ENCODE data around the gene PGM3. TPM values are rescaled to one million over a fixed set of nuclear protein-coding genes. Genes with fewer than 3 reads are reported as not detected.

PGM3 gene
- total RNA-seq, 1 donor from 2014 or later = 59.6 TPM

DNA sequence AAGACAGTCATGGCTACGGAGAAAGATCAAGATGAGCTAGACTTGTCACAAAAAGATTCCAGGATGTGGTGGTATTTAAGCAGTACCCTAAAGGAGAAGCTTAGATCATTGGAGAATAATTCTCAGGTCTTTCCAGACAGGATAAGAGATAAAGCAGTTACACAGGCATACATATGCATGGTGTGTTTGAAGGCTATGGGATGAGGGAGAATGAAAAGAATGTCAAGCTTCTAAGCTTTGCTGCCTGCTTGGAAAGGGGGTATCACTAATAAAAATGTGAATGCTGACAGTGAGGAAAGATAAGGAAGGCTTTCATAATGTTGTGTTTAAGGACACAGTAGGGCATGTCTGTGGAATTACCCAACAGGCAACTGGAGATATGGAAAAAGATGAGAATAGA is 28.2 kb upstream of the PGM3 start:
- TF ChIP-seq, protein P1, sequence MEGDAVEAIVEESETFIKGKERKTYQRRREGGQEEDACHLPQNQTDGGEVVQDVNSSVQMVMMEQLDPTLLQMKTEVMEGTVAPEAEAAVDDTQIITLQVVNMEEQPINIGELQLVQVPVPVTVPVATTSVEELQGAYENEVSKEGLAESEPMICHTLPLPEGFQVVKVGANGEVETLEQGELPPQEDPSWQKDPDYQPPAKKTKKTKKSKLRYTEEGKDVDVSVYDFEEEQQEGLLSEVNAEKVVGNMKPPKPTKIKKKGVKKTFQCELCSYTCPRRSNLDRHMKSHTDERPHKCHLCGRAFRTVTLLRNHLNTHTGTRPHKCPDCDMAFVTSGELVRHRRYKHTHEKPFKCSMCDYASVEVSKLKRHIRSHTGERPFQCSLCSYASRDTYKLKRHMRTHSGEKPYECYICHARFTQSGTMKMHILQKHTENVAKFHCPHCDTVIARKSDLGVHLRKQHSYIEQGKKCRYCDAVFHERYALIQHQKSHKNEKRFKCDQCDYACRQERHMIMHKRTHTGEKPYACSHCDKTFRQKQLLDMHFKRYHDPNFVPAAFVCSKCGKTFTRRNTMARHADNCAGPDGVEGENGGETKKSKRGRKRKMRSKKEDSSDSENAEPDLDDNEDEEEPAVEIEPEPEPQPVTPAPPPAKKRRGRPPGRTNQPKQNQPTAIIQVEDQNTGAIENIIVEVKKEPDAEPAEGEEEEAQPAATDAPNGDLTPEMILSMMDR (IDR thresholded peaks at IDR 0.05; ENCODE audit: unreplicated experiment) = no peak
- Mint-ChIP-seq H3K9me3 (ENCODE audit: unreplicated experiment) (no peaks in the 10 kb centered on the region), H3K27ac (ENCODE audit: unreplicated experiment) (no peak overlapping the region), H3K4me1 (ENCODE audit: unreplicated experiment) (no peaks in the 10 kb centered on the region), H3K4me3 (ENCODE audit: unreplicated experiment) (no peak overlapping the region), H3K36me3 (ENCODE audit: low read depth, unreplicated experiment) (no peaks in the 10 kb centered on the region), H3K27me3 (ENCODE audit: unreplicated experiment) (no peaks in the 10 kb centered on the region)
- DNase-seq (ENCODE audit: low spot score) = no peak

DNA sequence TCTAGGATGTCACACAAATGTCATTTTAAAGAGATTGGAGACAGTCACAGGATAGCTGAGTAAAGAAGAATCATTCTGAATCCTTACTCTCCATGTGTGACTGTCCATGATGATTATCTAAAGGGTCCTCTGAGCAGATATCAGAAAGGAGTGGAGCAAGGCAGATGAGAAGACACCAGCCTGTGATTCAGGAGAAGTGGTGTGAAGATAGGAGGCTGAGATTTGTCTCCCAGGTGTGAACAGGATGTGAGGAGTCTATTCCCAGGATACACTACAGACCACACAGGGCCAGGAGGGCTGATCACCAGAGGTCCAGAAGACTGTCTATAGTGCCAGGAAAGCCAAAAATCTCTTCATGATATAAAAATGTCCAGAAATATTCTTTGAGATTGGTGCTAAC is 27.1 kb upstream of the PGM3 start:
- H3K27me3 Mint-ChIP-seq (ENCODE audit: unreplicated experiment) = no peaks in the 10 kb centered on the region
- H3K27ac Mint-ChIP-seq (ENCODE audit: unreplicated experiment) = peak overlapping the region; percentile 38
- TF ChIP-seq, protein P1 (IDR thresholded peaks at IDR 0.05; ENCODE audit: unreplicated experiment) = no peak
- no peaks in the 10 kb centered on the region for H3K36me3 Mint-ChIP-seq (ENCODE audit: low read depth, unreplicated experiment)
- no peak overlapping the region for H3K4me3 Mint-ChIP-seq (ENCODE audit: unreplicated experiment)
- no peak for DNase-seq (ENCODE audit: low spot score)
- H3K9me3 Mint-ChIP-seq (ENCODE audit: unreplicated experiment) = no peaks in the 10 kb centered on the region
- H3K4me1 Mint-ChIP-seq (ENCODE audit: unreplicated experiment) = no peaks in the 10 kb centered on the region

DNA sequence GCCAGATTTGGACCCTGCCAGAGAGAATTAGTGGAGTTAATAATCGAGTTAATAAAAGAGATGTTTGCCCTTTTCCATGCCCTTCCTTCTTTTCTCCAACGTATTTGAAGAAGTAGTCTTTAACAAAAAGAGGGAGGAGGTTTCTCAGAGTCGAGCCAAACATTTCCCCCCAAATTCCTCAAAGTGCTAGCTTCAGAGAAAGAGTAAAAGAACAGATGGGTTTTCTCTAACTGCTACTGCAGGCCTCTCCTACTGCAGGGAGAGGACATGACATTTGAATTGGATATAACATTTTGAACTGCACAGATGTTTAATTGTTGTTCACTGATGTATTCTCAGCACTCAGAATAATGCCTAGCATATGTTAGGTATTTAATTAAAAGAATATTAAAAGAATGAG is 25.6 kb upstream of the PGM3 start:
- Mint-ChIP-seq H3K4me1 (ENCODE audit: unreplicated experiment) (no peaks in the 10 kb centered on the region), H3K36me3 (ENCODE audit: low read depth, unreplicated experiment) (no peaks in the 10 kb centered on the region), H3K27me3 (ENCODE audit: unreplicated experiment) (no peaks in the 10 kb centered on the region), H3K9me3 (ENCODE audit: unreplicated experiment) (no peaks in the 10 kb centered on the region), H3K4me3 (ENCODE audit: unreplicated experiment) (no peak overlapping the region), H3K27ac (ENCODE audit: unreplicated experiment) (no peak overlapping the region)
- TF ChIP-seq, protein P1 (IDR thresholded peaks at IDR 0.05; ENCODE audit: unreplicated experiment) = no peak
- no peak for DNase-seq (ENCODE audit: low spot score)

DNA sequence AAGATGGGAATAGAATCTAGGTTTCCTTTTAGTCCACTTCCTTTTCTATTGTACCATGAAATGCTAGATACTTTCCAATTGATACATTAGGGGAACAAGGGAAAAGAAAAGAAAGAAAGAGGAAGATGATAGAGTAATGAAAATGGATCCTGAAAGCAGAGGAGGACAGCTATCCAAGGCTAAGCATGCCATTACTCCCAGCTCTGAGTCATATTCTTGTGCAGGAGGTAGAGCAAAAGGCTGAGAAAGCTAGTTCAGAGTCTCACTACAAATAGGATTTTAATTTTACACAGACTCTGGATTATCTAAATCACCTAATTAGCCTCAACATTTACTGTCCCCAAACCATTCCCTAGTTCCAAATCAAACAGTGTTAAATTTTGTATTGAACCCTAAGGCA is 23.7 kb upstream of the PGM3 start:
- H3K4me3 Mint-ChIP-seq (ENCODE audit: unreplicated experiment) = no peak overlapping the region

More for the DNA sequence above, 23.7 kb upstream of the PGM3 start:
- Mint-ChIP-seq H3K36me3 (ENCODE audit: low read depth, unreplicated experiment) (no peaks in the 10 kb centered on the region), H3K27me3 (ENCODE audit: unreplicated experiment) (no peaks in the 10 kb centered on the region), H3K4me1 (ENCODE audit: unreplicated experiment) (no peaks in the 10 kb centered on the region), H3K27ac (ENCODE audit: unreplicated experiment) (no peak overlapping the region), H3K9me3 (ENCODE audit: unreplicated experiment) (no peaks in the 10 kb centered on the region)
- TF ChIP-seq, protein P1 (IDR thresholded peaks at IDR 0.05; ENCODE audit: unreplicated experiment) = no peak
- DNase-seq (ENCODE audit: low spot score) = no peak
